GM19025 (cell line): ENCODE data around the gene TTLL11.
A peak's percentile ranks its signal among the peaks of the same experiment; 100 is the strongest.

ENCODE experiments used
- ATAC-seq: cut with Tn5 transposase; IDR thresholded peaks from one replicate; pipeline ENCODE4 v1.9.1; 2021; ENCODE audit warnings: mild to moderate bottlenecking, low read depth, moderate library complexity; ENCODE audit not compliant: unreplicated experiment

The TTLL11 gene, protein sequence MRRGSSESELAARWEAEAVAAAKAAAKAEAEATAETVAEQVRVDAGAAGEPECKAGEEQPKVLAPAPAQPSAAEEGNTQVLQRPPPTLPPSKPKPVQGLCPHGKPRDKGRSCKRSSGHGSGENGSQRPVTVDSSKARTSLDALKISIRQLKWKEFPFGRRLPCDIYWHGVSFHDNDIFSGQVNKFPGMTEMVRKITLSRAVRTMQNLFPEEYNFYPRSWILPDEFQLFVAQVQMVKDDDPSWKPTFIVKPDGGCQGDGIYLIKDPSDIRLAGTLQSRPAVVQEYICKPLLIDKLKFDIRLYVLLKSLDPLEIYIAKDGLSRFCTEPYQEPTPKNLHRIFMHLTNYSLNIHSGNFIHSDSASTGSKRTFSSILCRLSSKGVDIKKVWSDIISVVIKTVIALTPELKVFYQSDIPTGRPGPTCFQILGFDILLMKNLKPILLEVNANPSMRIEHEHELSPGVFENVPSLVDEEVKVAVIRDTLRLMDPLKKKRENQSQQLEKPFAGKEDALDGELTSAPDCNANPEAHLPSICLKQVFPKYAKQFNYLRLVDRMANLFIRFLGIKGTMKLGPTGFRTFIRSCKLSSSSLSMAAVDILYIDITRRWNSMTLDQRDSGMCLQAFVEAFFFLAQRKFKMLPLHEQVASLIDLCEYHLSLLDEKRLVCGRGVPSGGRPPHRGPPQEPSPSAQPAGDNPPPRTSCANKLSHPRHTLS

DNA sequence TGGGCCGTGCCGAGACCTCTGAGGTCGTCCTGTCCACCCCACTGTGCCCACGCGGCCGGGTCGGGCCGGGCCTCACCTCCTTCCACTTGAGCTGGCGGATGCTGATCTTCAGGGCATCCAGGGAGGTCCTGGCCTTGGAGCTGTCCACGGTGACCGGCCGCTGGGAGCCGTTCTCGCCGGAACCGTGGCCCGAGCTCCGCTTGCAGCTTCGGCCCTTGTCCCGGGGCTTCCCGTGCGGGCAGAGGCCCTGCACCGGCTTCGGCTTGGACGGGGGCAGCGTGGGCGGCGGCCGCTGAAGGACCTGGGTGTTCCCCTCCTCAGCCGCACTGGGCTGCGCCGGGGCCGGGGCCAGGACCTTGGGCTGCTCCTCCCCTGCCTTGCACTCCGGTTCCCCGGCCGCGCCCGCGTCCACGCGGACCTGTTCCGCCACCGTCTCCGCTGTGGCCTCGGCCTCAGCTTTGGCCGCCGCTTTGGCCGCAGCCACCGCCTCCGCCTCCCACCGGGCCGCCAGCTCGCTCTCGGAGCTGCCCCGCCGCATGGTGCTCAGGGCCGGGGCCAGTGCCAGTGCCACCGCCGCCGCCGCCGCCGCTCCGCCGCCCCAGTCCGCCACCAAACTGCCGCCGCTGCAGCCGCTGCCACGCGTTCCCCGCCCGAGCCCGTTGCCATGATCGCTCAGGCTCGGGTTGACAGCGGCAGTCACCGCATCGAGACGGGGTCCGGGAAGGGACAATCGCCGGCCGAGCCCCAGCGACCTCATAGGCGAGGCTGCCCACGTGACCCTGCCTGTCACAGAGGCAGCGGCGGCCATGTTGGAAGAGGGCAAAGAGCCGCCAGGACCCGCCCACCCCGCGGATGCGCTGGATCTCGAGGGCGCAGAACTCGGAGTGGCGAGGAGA, at the start of gene TTLL11:
Gene TTLL11, minus strand, starts transcription at position 698 of the 896 bp plus-strand sequence. Its CDS starts 160 bp downstream, at position 538.
- ATAC-seq: peak; percentile 86

DNA sequence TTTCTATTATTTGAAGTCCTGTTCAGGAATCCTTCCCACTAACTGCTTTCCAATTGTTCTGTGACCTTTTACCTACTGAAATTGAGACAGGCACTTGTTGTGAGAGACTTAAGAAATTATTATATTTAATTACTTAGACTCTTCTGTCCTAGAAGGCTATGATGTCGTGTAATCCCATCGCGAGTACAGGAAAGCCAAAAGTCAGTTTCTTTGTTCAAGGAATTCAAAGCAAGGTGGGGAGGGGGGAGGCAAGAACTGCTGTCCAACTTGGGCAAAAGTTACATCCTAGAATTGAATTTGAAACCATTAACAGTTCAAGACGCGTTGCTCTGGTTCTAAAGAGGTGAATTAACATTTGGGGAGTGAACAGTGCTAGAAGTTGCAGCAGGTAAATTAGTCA, 48.6 kb upstream of the TTLL11 start:
- ATAC-seq: no peak

DNA sequence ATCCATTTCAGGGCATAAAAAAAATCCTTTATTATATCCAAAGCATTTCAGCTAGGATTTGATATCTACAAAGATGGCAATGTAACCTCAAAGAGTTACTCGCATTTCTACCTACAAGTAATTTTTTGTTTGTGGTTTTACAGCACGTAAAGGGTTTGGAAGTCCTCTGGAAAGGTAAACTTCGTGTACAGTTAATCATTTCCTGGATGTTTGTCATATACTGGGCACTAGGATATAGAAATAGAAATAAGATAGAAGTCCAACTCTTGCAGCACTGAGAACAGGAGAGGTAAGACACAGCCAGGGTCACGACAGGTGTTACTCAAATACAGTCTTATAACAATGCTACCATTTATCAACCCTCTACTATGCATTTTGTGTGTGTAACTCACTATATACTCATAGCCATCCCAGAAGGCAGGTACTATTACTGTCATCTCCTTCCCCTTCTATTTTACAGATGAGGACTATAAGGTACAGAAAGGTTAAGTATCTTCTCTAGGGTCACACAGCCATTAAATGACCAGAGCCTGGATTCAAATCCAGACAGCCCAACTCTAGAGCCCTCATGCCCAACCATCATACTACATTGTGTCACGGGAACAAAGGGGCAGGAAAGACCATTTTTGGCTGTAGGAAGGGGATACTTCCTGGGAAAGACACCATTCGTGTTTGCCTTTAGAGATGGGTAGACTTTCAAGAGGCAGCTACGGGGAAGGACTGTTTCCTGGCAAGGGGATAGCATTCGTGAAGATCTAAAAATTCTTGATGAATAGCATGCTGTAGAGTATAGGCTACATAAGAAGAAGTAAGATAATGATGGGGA, 47.5 kb upstream of the TTLL11 start:
- ATAC-seq: no peak

DNA sequence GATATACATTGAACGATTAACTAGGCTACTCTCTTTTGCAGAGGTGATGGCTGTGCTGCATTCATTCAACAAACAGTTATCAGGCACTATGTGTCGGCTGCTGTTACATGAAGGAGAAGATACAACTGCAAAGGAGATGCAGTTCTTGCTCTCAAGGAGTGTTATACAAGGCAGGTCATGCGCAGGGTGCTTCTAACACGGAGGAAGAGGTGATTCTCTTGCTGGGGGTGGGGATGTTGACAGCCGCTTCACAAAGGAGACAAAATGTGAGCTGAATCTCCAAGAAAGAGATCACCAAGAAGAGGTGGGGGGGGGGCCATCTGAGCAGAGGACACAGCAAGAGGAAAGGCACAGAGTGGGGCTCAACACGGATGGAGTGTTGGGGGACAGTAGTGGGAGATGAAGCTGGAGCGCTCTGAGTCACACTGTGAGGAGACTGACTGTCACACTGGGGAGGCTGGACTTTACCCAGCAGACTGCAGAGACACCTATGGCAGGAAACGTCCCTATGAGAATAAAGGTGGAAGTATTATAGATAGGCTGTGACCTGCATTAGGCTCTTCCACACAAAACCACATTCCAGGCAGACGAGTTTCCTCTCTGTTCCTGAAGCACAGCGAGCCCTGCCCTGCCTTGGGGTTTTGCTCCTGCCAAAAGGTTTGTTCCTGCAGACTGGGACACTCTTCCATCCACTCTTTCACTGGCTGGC, 45.6 kb upstream of the TTLL11 start:
- no peak for ATAC-seq

DNA sequence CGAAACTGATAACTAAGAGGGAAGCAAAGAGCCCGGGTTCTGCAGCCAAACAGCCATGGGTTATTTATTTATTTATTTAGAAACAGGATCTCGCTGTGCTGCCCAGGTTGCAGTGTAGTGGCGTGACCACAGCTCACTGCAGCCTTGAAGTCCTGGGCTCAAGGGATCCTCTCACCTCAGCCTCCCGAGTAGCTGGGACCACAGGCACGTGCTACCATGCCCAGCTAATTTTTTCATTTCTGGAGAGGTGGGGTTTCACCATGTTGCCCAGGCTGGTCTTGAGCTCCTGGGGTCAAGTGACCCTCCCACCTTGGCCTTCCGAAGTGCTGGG, 42.4 kb upstream of the TTLL11 start:
- no peak for ATAC-seq

DNA sequence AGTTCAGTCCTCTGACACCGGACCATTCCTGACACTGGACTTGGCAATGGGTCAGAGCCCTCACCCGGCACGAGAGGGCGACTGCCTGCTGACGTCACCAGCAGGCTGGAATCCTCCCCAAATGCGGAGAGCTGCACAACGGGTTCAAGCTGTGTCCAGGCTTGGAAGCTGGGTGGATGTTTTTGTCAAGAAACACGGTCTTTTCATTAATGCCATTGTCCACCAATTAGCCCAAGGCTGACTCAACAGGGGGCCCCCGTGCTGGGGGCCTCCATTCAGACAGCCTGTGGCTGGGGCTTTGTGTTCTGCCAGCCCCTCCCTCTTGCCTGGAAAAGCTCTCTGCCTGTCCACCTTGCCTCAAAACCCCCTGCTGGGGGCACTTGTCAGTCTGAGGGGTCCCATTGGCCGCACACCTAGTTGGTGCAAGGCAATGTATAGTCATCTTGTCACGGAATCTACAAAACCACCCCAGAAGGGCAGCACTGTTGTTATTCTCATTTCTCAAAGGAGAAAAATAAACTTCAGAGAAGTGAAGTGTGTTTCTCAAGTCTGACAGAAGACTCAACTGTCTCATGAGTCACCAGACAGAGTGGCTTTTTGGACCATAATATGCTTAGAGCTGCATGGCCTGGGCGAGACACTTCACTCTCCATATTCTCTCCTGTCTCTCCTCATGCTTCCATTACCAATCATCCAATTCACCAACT, 41.9 kb upstream of the TTLL11 start:
- ATAC-seq: no peak

DNA sequence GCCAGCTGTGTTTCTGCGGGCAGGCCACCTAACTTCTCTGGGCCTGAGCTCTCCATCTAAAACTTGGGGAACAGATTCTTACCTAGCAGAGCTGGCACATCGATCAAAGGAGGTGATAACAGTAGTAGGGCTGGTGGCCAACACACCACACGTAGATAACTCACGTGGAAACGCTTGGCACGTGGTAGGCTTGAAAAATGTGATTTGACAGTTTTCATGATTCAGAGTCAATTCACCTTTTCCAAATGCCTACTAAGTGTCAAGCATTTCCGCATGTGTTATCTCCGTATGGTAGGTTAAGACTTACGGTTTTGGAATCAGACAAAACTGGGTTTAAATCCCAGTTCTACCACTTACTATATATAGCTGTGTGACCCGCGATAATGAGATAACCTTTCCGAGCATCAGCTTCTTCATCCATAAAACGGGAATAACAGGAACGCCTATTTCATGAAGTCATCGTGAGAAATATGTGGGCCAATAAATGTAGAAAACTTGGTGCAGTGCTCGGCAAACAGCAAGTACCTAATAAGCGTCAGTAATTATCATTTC, 41.0 kb upstream of the TTLL11 start:
- no peak for ATAC-seq

DNA sequence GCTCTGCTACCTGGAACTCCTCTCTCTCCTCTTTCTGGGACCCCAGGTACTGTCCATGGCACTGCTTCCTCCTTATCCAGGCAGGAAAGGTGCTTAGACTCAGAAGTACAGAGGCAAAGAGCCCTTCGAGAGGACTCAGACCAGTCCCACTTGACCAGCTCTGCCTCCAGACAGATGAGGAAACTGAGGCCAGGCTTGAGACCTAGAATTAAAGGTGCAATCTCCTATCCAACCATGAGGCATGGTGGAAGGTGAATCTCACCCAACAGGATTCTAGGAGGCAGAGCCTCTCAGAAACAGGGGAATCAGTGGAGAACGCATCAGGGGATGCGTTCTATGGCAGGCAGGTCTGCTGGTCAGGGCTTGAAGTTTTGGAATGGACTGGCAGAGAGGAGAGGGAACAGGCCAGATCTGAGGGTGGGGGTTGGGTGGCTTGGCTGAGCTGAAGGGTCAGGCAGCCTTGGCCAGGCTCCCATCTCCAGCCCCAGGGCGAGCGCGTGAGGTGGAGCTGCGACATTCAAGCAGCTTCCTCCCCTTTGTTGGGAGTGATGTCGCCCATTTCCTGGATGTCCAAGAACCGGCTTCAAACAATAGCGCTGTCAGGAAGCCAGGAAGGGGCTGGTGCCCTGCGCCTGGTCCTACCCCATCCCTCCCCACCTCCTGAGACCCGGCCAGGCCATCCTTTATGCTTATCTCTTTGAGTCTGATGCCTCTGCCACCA, 40.3 kb upstream of the TTLL11 start:
- ATAC-seq: no peak

DNA sequence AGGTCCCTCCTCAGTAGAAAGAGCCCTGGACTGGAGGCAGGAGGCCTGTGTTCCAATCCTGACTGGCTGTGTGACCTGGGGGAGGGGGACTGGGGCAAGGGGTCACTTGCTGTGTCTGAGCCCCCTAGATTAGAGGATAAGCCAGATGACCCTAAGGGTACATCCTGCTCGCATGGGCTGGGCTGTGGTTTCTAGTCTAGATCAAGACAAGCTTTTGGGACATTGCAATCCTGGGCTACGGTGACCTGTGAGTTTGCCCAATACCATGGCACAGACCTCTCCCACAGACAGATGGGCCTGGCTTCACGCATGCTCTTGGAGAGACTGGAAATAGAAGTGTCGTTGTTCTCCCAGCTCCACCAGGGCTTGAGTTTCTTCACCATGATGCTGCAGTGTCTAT, 39.4 kb upstream of the TTLL11 start:
- ATAC-seq: no peak

DNA sequence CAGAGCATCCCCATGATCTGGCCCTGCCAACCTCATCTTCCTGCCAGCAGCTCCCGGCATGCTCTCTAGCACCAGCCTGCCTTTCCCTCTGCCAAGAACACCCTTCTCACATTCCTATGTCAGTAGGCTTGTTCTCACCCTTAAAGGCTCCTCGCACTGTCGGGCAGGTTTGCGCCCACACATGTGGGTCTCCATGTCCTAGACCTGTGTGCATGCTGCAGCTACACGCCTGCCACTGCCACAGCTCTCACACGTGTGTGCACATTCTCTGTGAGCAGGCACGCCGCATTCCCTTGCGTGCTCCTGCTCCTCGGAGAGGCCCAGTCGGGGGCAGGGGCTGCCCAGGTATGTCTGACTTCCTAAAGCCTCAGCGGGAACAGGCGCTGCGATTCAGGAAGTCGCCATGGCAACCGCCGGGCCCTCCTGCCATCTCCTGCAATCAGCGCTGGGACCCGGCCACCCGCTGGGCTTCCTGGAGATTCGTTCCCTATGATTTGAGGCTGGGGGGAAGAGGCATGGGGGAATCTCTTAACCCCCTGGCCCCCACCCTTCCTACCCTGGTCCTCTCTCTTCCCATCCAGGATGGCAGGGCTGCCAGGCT, 38.4 kb upstream of the TTLL11 start:
- ATAC-seq: no peak

DNA sequence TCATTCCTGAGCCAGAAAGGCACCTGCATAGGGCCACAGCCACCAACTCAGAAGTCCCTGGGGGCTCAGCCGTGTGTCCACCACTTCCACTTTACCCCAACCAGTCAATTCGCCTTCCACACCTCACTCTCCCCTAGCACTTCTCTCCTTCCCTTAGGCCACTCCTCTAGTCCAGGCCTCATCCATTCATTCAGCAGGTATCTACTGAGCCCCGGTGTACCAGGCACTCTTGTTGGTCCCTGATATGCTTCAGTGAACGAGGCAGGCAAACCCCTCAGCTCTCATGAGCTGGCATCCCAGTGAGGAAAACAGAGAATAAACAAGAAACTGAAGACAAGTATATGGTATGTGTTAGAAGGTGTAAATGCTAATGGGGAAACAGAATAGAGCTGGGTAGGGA, 37.7 kb upstream of the TTLL11 start:
- ATAC-seq: no peak

DNA sequence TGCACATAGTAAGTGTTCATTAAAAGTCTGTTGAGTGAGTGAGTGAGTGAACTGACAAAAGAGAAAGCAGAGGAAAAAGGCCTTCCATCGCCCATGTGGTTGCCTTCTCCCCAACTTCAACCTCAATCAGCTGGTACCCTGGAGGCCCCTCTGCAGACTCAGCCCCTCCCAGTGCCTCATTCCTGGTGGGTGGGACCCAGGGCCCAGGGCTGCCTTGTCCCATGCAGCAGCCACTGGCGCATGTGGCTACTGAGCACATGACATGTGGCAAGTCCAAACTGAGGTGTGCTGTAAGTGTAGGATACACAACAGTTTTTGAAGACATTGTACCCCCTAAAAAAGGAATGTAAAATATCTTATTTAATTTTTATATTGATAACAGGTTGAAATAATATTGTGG, 36.9 kb upstream of the TTLL11 start:
- ATAC-seq: no peak

DNA sequence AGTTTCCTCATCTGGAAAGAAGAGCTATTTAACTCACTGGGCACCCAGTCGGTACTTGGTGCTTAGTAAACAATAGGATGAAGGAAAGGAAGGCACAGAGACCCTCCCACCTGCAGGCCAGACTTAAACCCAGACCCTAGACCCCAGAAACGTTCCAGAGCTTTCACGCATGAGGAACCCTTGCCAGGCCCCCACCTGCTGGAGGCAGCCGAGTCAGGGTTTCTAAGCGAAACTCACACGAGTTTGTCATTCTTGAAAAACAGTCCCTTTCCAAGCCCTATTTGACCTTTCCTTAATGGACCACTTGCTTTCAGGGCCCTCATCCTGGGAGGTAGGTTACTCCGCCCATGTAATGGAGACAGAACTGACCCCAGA, 35.8 kb upstream of the TTLL11 start:
- no peak for ATAC-seq

DNA sequence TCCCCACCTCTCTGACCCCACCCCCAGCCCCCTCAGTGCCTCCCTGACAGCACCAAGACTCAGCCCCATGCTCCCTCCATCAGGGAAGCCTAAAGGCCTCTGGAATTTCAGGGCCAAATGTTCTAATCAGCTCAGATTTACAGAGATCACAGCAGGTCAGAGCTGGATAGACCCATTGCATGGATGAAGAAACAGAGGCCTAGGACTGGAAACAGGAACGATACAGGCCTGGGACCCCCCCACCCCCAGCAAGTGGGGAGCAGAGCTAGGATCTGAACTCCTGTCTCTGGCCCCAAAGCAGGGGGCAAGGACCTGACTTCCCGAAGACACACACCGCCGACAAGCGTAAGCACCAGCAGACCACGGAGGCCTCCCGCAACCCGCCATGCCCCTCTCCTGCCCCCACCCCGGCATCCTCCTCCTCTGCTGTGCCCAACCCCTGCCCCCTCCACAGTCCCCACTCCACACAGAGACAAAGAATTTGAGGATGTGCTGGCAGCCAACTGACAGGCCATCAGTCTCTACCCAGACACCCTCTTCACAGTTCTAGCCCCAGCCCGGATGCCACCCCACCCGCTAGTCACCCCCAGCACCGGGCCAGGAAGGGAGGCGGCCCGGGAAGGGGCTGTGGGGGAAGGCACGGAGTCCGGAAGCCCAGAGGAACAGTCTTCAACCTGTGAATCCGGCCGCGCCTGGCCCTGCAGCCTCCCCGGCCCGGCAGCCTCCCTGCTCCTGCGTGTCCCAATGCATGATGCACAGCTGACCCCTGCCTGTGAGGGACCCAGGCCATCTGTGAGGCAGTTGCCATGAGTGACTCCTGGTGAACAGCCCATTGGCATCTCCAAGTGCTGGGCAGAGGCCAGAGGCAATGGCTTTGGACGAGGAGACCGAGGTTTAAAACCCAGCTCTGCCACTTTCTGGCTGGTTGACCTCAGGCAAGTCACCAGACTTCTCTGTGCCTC, 35.2 kb upstream of the TTLL11 start:
- ATAC-seq: no peak

DNA sequence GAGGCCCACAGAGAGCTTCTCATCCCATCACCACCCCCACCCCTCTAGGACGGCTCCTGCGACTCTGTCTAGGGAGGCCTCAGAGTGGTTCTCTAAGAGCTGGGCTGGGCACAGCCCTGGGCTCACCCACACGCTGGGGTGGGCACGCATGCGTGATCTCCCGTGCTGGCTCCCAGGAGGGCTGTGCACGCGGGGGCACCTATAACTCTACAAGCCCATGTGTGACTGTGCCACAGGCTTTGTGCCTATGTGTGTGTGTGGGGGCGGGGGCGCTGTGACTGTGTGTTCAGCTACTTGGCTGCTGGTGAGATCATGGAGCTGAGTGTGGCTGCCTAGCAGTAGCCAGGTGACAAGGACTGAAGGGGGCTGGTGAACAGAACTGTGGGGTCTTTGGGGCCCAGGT, 34.3 kb upstream of the TTLL11 start:
- no peak for ATAC-seq

DNA sequence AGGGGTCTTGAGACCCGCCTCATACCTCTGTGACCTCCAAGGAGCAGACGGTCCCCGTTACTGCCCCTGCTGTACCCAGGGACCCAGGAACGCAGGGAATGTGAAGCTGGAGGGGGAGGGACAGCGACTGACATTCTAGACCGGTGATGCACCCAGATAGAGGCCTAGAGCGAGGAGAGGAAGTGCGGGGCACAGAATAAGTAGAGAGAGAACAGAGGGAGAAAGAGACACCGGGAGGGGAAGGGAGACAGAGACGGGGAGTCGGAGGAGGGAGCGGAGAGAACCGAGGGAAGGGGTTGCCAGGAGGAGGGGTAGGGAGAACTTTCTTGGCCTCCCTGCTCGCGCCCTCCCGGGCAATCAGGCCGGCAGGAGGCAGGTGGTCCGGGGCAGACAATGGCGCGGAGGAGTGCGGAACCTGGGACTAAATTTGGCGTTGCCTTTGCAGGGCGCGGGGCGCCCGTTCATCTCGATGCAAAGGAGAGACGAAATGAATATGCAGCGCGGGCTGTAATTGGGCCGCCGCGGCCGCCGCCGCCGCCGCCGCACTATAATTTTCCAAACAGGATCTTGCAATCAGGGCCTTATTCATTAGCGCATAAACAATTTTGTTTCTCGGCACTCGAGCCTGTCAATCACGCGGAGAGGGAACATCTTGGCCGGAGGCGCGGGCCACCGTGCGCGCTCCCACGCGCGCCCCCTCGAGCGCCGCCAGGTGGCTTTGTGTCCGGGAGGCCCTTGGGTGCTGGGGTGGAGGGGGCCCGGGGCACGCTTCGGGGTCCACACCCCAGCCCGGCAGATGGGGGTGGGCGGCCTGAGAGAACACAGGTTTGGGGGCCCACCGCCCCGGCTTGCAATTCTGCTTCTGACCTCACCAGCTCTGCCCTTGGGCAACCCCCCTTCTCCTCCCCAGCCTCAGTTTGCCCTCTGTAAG, 33.5 kb upstream of the TTLL11 start:
- ATAC-seq: no peak
